Measurements from ENCODE around the gene APOL1.

Gene APOL1

DNA sequence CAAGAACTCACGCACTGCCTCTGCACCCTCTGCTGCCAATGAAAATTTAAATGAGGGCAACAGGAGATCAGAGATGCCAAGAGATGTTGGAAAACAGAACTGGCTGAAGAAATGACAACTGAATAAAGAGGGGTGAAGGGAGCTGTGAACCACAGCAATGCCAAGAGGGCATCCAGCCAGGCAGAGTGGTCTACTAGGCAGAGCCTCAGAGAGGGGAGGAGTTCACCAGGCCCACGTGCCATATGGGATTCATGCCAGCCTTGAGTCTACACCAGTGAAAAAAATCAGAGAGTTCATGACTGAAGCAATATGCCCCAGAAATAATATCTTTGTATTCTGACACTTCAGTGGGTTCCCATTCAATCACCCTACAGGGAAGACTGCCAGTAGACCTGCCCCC, 18.0 kb upstream of the APOL1 start:
- Histone ChIP-seq H3K4me2 (ENCODE audit: low read length) (no peak overlapping the region), H3K4me1 (ENCODE audit: control insufficient read depth, low read length) (peaks cover 16% of the 10 kb centered on the region), H3F3A (ENCODE audit: control insufficient read depth, insufficient read depth) (no peaks in the 10 kb centered on the region), H3K4me3 (ENCODE audit: low read length) (no peak overlapping the region), H3K9me2 (replicated peaks; ENCODE audit: control insufficient read depth, low read length) (no peaks in the 10 kb centered on the region), H3K27me3 (ENCODE audit: control insufficient read depth, low read length) (no peaks in the 10 kb centered on the region), H3K36me3 (ENCODE audit: control insufficient read depth, low read length) (no peaks in the 10 kb centered on the region), H3K79me2 (ENCODE audit: control insufficient read depth, low read length) (no peaks in the 10 kb centered on the region), H3K27ac (ENCODE audit: low read depth, low read length) (no peak overlapping the region), H3K9me3 (ENCODE audit: control insufficient read depth, insufficient read depth, low read length) (no peaks in the 10 kb centered on the region), H4K20me1 (ENCODE audit: control insufficient read depth, insufficient read depth, low read depth, low read length) (no peaks in the 10 kb centered on the region)
- no peak for TF ChIP-seq EZH2phosphoT487 (IDR thresholded peaks at IDR 0.05; ENCODE audit: borderline replicate concordance, low read length)
- TF ChIP-seq, protein P1, sequence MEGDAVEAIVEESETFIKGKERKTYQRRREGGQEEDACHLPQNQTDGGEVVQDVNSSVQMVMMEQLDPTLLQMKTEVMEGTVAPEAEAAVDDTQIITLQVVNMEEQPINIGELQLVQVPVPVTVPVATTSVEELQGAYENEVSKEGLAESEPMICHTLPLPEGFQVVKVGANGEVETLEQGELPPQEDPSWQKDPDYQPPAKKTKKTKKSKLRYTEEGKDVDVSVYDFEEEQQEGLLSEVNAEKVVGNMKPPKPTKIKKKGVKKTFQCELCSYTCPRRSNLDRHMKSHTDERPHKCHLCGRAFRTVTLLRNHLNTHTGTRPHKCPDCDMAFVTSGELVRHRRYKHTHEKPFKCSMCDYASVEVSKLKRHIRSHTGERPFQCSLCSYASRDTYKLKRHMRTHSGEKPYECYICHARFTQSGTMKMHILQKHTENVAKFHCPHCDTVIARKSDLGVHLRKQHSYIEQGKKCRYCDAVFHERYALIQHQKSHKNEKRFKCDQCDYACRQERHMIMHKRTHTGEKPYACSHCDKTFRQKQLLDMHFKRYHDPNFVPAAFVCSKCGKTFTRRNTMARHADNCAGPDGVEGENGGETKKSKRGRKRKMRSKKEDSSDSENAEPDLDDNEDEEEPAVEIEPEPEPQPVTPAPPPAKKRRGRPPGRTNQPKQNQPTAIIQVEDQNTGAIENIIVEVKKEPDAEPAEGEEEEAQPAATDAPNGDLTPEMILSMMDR (IDR thresholded peaks at IDR 0.05; ENCODE audit: low read depth, low read length, poor library complexity, severe bottlenecking) = no peak

DNA sequence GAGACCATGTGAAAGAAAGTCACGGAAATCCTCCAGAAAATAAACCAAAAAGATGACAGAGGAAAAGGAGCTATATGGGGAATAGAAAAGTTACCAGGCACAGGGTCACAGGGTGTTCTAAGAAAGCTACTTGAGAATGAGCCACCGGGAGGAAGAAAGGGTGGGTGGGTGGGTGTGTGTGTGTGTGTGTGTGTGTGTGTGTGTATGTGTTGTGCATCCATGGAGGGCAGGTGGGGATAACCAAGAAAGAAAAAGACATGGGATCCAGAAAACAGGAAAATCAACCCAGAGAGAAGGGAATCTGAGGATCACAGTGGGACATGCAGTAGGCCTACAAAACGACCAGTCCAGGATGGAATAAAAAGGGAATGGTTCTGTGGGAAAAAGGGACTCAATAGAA, 17.3 kb upstream of the APOL1 start:
- Histone ChIP-seq H3K4me1 (ENCODE audit: control insufficient read depth, low read length) (peaks cover 16% of the 10 kb centered on the region), H3K36me3 (ENCODE audit: control insufficient read depth, low read length) (no peaks in the 10 kb centered on the region), H3K4me3 (ENCODE audit: low read length) (no peak overlapping the region), H3K9me2 (replicated peaks; ENCODE audit: control insufficient read depth, low read length) (no peaks in the 10 kb centered on the region), H4K20me1 (ENCODE audit: control insufficient read depth, insufficient read depth, low read depth, low read length) (no peaks in the 10 kb centered on the region), H3K4me2 (ENCODE audit: low read length) (no peak overlapping the region), H3K9me3 (ENCODE audit: control insufficient read depth, insufficient read depth, low read length) (no peaks in the 10 kb centered on the region), H3K27ac (ENCODE audit: low read depth, low read length) (no peak overlapping the region), H3K27me3 (ENCODE audit: control insufficient read depth, low read length) (no peaks in the 10 kb centered on the region), H3F3A (ENCODE audit: control insufficient read depth, insufficient read depth) (no peaks in the 10 kb centered on the region), H3K79me2 (ENCODE audit: control insufficient read depth, low read length) (no peaks in the 10 kb centered on the region)
- TF ChIP-seq EZH2phosphoT487 (IDR thresholded peaks at IDR 0.05; ENCODE audit: borderline replicate concordance, low read length) = no peak
- TF ChIP-seq, protein P1 (IDR thresholded peaks at IDR 0.05; ENCODE audit: low read depth, low read length, poor library complexity, severe bottlenecking) = no peak

DNA sequence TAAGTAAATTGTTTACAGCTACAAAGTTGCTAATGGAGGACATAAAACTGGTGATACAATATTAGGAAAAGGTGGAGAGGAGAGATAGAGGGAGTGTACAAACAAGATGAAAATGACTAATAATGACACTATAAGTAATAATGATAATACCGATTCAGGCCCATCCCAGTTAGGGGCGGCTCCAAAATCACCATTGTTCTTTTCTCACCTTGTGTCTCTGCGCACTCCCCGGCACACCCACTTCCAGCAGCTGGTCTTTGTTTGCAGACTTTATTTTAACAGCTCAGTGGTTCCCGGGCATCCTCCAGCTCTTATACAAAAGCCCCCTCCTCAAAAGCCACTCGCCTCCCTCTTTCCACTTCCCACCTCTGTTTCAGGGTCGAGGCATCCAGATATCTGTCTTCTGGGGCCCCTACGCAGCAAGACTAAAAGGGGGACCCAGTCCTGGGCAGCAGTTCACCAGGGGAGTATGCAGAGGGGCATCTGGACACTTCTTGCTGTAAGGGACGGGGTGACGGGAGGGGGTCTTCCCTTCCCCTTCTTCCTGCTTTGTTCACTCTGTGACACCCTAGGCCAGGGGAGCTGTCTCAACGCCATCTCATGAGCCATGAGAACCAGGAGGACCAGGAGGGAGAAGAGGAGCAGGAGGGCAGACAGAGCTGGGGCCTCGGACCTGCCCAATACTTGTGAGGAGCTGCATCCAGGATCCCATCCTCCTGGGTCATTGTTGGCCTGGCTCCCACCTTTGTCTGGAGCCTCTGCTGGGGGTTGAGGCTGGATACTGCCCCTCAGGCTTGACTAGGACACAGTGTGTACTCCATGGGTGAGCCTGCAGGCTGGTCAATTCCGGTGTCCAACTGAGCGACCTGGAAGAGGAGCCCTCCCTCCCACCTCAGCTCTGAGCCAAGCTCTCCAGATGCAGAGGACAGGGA, 16.3 kb upstream of the APOL1 start:
- Histone ChIP-seq H3K27me3 (ENCODE audit: control insufficient read depth, low read length) (no peaks in the 10 kb centered on the region), H3K4me1 (ENCODE audit: control insufficient read depth, low read length) (peaks cover 16% of the 10 kb centered on the region), H3K9me3 (ENCODE audit: control insufficient read depth, insufficient read depth, low read length) (no peaks in the 10 kb centered on the region), H4K20me1 (ENCODE audit: control insufficient read depth, insufficient read depth, low read depth, low read length) (no peaks in the 10 kb centered on the region), H3F3A (ENCODE audit: control insufficient read depth, insufficient read depth) (no peaks in the 10 kb centered on the region), H3K4me2 (ENCODE audit: low read length) (no peak overlapping the region), H3K36me3 (ENCODE audit: control insufficient read depth, low read length) (no peaks in the 10 kb centered on the region), H3K4me3 (ENCODE audit: low read length) (no peak overlapping the region), H3K9me2 (replicated peaks; ENCODE audit: control insufficient read depth, low read length) (no peaks in the 10 kb centered on the region), H3K27ac (ENCODE audit: low read depth, low read length) (no peak overlapping the region), H3K79me2 (ENCODE audit: control insufficient read depth, low read length) (no peaks in the 10 kb centered on the region)
- TF ChIP-seq, protein P1 (IDR thresholded peaks at IDR 0.05; ENCODE audit: low read depth, low read length, poor library complexity, severe bottlenecking) = no peak
- no peak for TF ChIP-seq EZH2phosphoT487 (IDR thresholded peaks at IDR 0.05; ENCODE audit: borderline replicate concordance, low read length)
